Liver (tissue), 9 donors: Measurements from ENCODE around the gene IMPA2. TPM values are rescaled to one million over a fixed set of nuclear protein-coding genes. Genes with fewer than 3 reads are reported as not detected.

Experiments used
- DNase-seq: peaks from one replicate; pipeline ENCODE4 v3.0.0-alpha.2; 2017; ENCODE audit warnings: low spot score
- H3K27ac ChIP-seq, 2 donors: one replicate each; pipeline ENCODE4 v1.7.0; 2013; ENCODE audit warnings: inconsistent platforms in 2 of 2, low read length in 2 of 2, control low read depth in 1 of 2, low read depth in 1 of 2, mild to moderate bottlenecking in 1 of 2
- H3K27me3 ChIP-seq, 4 donors: one replicate each; pipeline versions ENCODE4 v1.6.1 to v1.7.0; 2013; ENCODE audit warnings: low read length in 3 of 4, inconsistent platforms in 1 of 4, mild to moderate bottlenecking in 1 of 4, moderate library complexity in 1 of 4; ENCODE audit not compliant: control insufficient read depth in 4 of 4, insufficient read depth in 4 of 4
- H3K36me3 ChIP-seq, 4 donors: one replicate each; pipeline versions ENCODE4 v1.6.1 to v1.7.0; 2013; ENCODE audit warnings: low read length in 3 of 4, mild to moderate bottlenecking in 3 of 4, low read depth in 1 of 4, moderate library complexity in 1 of 4; ENCODE audit not compliant: control insufficient read depth in 4 of 4, insufficient read depth in 3 of 4
- H3K4me1 ChIP-seq, 4 donors: one replicate each; pipeline versions ENCODE4 v1.6.1 to v1.7.0; 2013; ENCODE audit warnings: low read length in 3 of 4, mild to moderate bottlenecking in 3 of 4, moderate library complexity in 1 of 4; ENCODE audit not compliant: control insufficient read depth in 4 of 4, insufficient read depth in 4 of 4
- H3K4me3 ChIP-seq, 3 donors: one replicate each; pipeline versions ENCODE4 v1.6.1 to v1.7.0; 2013; ENCODE audit warnings: low read length in 3 of 3, control low read depth in 1 of 3, low read depth in 1 of 3, mild to moderate bottlenecking in 1 of 3
- H3K9ac ChIP-seq, 2 donors: one replicate each; pipeline ENCODE4 v1.7.0; 2013; ENCODE audit warnings: low read length in 2 of 2, mild to moderate bottlenecking in 2 of 2, moderate library complexity in 2 of 2, control low read depth in 1 of 2, low read depth in 1 of 2
- H3K9me3 ChIP-seq, 4 donors: one replicate each; pipeline versions ENCODE4 v1.6.1 to v1.7.0; 2013; ENCODE audit warnings: low read length in 3 of 4; ENCODE audit not compliant: control insufficient read depth in 4 of 4
- ATF3 ChIP-seq: IDR thresholded peaks from 2 replicates; pipeline ENCODE4 v1.6.1; 2016; ENCODE audit warnings: antibody characterized with exemption
- CTCF ChIP-seq: fragments of 150-350 bp; IDR thresholded peaks from 2 replicates; pipeline ENCODE4 v1.5.1; 2017; ENCODE audit warnings: improper control_type of control experiment, low read depth, low read length; ENCODE audit not compliant: missing input control
- EGR1 ChIP-seq, 2 donors: IDR thresholded peaks; 2 replicates each; pipeline ENCODE4 v1.6.1; 2016 to 2018; ENCODE audit warnings: antibody characterized with exemption in 2 of 2, low read depth in 2 of 2
- FOXA1 ChIP-seq: IDR thresholded peaks from 2 replicates; pipeline ENCODE4 v1.6.1; 2016; ENCODE audit warnings: antibody characterized with exemption
- FOXA2 ChIP-seq: IDR thresholded peaks from 2 replicates; pipeline ENCODE4 v1.6.1; 2016; ENCODE audit warnings: antibody characterized with exemption
- GABPA ChIP-seq, 2 donors: IDR thresholded peaks in 1 of 2; conservative IDR thresholded peaks in 1 of 2; 2 replicates each; pipeline ENCODE4 v1.6.1; 2016; ENCODE audit warnings: antibody characterized with exemption in 2 of 2, mild to moderate bottlenecking in 1 of 2, moderate library complexity in 1 of 2
- HNF4A ChIP-seq, 2 donors: conservative IDR thresholded peaks; 2 replicates each; pipeline ENCODE4 v1.6.1; 2016; ENCODE audit warnings: antibody characterized with exemption in 2 of 2, mild to moderate bottlenecking in 2 of 2
- HNF4G ChIP-seq: IDR thresholded peaks from 2 replicates; pipeline ENCODE4 v1.6.1; 2016; ENCODE audit warnings: antibody characterized with exemption
- JUND ChIP-seq, 2 donors: IDR thresholded peaks; 2 replicates each; pipeline ENCODE4 v1.6.1; 2016; ENCODE audit warnings: antibody characterized with exemption in 2 of 2
- MAX ChIP-seq: IDR thresholded peaks from 2 replicates; pipeline ENCODE4 v1.6.1; 2016; ENCODE audit warnings: antibody characterized with exemption
- NR2F2 ChIP-seq: IDR thresholded peaks from 2 replicates; pipeline ENCODE4 v1.6.1; 2016; ENCODE audit warnings: antibody characterized with exemption
- RAD21 ChIP-seq, 2 donors: IDR thresholded peaks; 2 replicates each; pipeline ENCODE4 v1.6.1; 2016; ENCODE audit warnings: antibody characterized with exemption in 2 of 2, mild to moderate bottlenecking in 2 of 2
- REST ChIP-seq: IDR thresholded peaks from 2 replicates; pipeline ENCODE4 v1.6.1; 2016; ENCODE audit warnings: antibody characterized with exemption, mild to moderate bottlenecking
- RXRA ChIP-seq, 2 donors: IDR thresholded peaks; 2 replicates each; pipeline ENCODE4 v1.6.1; 2017 to 2018; ENCODE audit warnings: antibody characterized with exemption in 2 of 2, mild to moderate bottlenecking in 1 of 2
- SP1 ChIP-seq: IDR thresholded peaks from 2 replicates; pipeline ENCODE4 v1.6.1; 2018; ENCODE audit warnings: antibody characterized with exemption, mild to moderate bottlenecking
- TAF1 ChIP-seq: conservative IDR thresholded peaks from 2 replicates; pipeline ENCODE4 v1.6.1; 2016; ENCODE audit warnings: antibody characterized with exemption, mild to moderate bottlenecking
- YY1 ChIP-seq: IDR thresholded peaks from 2 replicates; pipeline ENCODE4 v1.6.1; 2016; ENCODE audit warnings: antibody characterized with exemption, mild to moderate bottlenecking
- ZBTB33 ChIP-seq: IDR thresholded peaks from 2 replicates; pipeline ENCODE4 v1.6.1; 2016; ENCODE audit warnings: antibody characterized with exemption
- WGBS: extraction: QIAGEN DNeasy Blood & Tissue Kit; methylation state at CpG from one replicate; pipeline ENCODE4 v1.1.7; 2013; 5-methylcytosine and 5-hydroxymethylcytosine counted together
- polyA plus RNA-seq, 2 donors: library from polyadenylated mRNA; stranded (reverse) in 1 of 2; unstranded in 1 of 2; fragments of 200-250 nt in 1 of 2; fragments of >200 nt in 1 of 2; fragmentation: Nextera tagmentation in 1 of 2; extraction: Ambion mirVana in 1 of 2; gene quantifications; one replicate each; pipeline versions ENCODE4 v1.2.1 to v1.2.3, GENCODE V29; 2013 to 2015
- total RNA-seq, 2 donors: library from RNA; depleted of rRNA; stranded (reverse); fragments of >200 nt; gene quantifications; one replicate each; pipeline ENCODE4 v1.2.3, GENCODE V29; 2014
- donor health status: healthy.
- donor health status: healthy.
- donor health status: healthy.
- donor health status: healthy.
- donor health status: healthy.

IMPA2 gene
- total and polyA plus RNA-seq, 4 donors: 27.5 to 55.8 (median 48.2) TPM

GRCh38 chr18:12008842-12009580, 27.7 kb downstream of the IMPA2 start:
- TF ChIP-seq JUND (IDR thresholded peaks at IDR 0.05) (no peak), HNF4G (no peak), NR2F2 (no peak), ZBTB33 (no peak), SP1 (no peak), RXRA (IDR thresholded peaks at IDR 0.05) (no peak), CTCF (no peak), YY1 (no peak), ATF3 (no peak), EGR1 (IDR thresholded peaks at IDR 0.05; ENCODE audit: low read depth in 2 of 2) (no peak), MAX (no peak), REST (no peak), FOXA1 (no peak), HNF4A (conservative IDR thresholded peaks at IDR 0.05) (no peak), RAD21 (IDR thresholded peaks at IDR 0.05) (no peak), GABPA (IDR thresholded peaks at IDR 0.05 in 1 of 2, conservative IDR thresholded peaks at IDR 0.05 in 1 of 2) (no peak), TAF1 (no peak), FOXA2 (no peak)
- H3K9ac ChIP-seq: no peak overlapping the region
- WGBS: 69% methylated on average over 6 of the region's 6 CpGs
- peak overlapping the region; percentile 6 to 21 for H3K27ac ChIP-seq
- H3K4me1 ChIP-seq: peaks cover 11 to 42% (median 27%) of the 10 kb centered on the region in 4 donors
- no peak for DNase-seq
- no peaks in the 10 kb centered on the region for H3K27me3 ChIP-seq
- H3K36me3 ChIP-seq: peaks cover 0 to 7% (median 1%) of the 10 kb centered on the region in 4 donors
- no peaks in the 10 kb centered on the region for H3K9me3 ChIP-seq
- H3K4me3 ChIP-seq: no peak overlapping the region
